ENCODE measurements around the gene DHRS12.

Gene DHRS12

GRCh38 chr13:51726446-51727193 lies 77.3 kb downstream of the DHRS12 start:
- no peak for DNase-seq (ENCODE audit: low spot score)

GRCh38 chr13:51724721-51725120 lies 79.2 kb downstream of the DHRS12 start:
- DNase-seq (ENCODE audit: low spot score), result no peak

DNA sequence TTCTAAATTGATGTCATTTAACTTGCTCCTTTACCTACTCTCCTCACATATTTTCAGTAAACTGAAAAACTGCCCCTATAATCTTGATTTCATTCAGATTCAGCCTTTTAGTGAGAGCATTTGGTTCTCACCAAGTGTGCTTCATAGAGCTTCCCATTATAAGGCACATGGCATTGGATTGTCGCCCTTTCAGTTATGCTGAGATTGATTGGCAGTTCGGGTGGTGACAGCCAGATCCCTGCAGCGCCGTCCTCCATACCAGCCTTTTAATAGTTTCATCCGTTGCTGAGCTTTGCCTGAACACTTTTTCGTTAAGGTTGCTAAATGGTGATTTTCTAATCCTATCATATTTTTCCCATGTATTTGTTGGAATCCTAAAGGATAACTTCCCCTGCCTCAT lies 80.4 kb downstream of the DHRS12 start:
- no peak for DNase-seq (ENCODE audit: low spot score)

DNA sequence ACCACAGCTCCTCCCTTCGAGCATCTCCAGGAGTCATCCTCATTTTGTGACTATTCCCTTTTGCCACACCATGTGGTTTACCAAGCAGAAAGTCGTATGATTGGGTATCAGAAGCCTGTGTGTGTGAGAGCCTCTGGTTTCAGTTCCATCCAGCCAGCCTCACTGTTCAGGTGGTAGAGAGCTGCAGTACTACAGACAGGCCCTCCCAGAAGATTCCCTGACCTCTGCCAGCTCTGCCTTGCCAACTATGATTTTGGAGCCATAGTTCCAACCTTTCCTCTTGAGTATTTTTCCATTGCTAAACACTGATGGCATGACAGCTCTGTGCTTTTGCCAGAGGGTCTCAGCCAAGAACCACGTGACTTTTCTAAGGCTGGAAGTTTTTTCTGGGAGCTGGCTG lies 82.5 kb downstream of the DHRS12 start:
- DNase-seq (ENCODE audit: low spot score), result peak; percentile 40

DNA sequence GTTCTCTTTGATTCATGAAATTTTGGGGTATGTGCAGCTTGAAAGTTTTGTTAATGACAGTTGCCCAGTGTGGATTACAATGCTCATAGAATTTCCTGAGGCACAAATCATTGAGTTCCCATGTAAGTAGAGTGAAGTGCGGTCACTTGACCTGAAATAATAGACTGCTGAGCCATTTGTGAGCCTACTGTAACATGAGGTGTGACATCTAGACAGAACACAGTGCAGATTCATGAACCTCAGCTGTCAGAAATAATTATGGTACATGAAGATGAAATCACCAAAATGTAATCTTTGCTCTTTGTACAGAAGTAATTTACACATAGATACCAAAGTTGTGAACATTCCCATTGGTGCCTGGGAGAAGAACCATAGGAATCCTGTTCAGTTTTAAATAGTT lies 84.6 kb downstream of the DHRS12 start:
- DNase-seq (ENCODE audit: low spot score), result no peak

Measured in putamen (tissue), 1 donor.